Stimulated activated CD4-positive, alpha-beta T cell treated with anti-CD3 and anti-CD28 coated beads, TNF-alpha, amount 100 ng/mL, for 1 hour (primary cell): ENCODE results near the gene POU5F1.
"Not testable (repeated sequence)": the region's sequence is repeated elsewhere in the genome, so short reads cannot be mapped to it uniquely, and the experiment has no call there.

Experiments used
- DNase-seq, 3 donors: peaks; one replicate each; pipeline ENCODE4 v3.0.0-alpha.2; 2020; ENCODE audit warnings: low read depth in 3 of 3, low spot score in 1 of 3

The POU5F1 gene

GRCh38 chr6:31170600-31170881 is at the start of gene POU5F1:
TSS of gene POU5F1 (minus strand) at chr6:31170682. CDS start at chr6:31170620, 62 bp downstream.
- no peak for DNase-seq

GRCh38 chr6:31216208-31216898 is 45.9 kb upstream of the POU5F1 start:
- no peak for DNase-seq

- not testable (repeated sequence) for DNase-seq
Observed at GRCh38 chr6:31215216-31215615, 44.7 kb upstream of the POU5F1 start.

GRCh38 chr6:31214516-31214915 is 44.0 kb upstream of the POU5F1 start:
- DNase-seq = no peak

- no peak for DNase-seq
Observed at GRCh38 chr6:31210741-31211532, 40.5 kb upstream of the POU5F1 start.

GRCh38 chr6:31210123-31210522 is 39.6 kb upstream of the POU5F1 start:
- DNase-seq = no peak

GRCh38 chr6:31209137-31209536 is 38.7 kb upstream of the POU5F1 start:
- DNase-seq = no peak

DNA sequence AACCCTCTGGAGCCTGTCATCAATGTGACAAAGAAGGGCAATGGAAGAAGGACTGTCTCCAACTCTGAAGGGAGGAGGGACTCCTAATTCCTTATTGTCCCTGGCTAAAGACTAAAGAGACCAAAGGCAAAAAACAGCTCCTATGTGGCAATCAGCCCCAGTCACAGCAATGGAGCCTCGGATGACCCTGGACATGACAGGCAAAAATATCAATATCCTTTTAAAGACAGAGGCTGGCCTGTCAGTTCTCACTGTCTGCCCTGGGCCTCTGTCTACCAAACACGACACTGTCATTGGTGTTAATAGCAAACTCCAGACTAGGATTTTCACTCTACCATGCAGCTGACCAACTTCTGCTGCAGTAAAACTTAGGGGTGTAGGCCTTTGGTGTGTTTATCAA is 38.0 kb upstream of the POU5F1 start:
- DNase-seq = no peak

DNA sequence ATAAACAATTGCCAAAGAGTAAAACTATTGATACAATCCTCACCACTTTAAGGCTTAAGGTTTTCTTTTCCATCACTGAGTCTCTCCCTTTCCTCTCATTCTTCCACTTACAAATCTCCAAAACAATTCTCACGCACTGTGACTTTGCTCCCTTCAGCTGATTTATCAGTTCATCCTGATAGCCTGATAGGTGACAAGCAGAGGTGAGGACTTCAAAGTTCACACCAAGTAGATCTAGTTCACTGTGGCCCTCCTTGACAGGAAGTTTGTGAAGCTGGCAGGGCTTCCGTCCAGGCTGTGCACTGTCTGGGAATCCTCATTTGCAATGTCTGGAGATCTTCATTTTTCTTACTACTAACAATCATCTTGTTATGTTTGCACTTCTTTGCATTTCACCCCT is 35.2 kb upstream of the POU5F1 start:
- DNase-seq = no peak

- no peak for DNase-seq
Observed at GRCh38 chr6:31204751-31205145, 34.3 kb upstream of the POU5F1 start.

DNA sequence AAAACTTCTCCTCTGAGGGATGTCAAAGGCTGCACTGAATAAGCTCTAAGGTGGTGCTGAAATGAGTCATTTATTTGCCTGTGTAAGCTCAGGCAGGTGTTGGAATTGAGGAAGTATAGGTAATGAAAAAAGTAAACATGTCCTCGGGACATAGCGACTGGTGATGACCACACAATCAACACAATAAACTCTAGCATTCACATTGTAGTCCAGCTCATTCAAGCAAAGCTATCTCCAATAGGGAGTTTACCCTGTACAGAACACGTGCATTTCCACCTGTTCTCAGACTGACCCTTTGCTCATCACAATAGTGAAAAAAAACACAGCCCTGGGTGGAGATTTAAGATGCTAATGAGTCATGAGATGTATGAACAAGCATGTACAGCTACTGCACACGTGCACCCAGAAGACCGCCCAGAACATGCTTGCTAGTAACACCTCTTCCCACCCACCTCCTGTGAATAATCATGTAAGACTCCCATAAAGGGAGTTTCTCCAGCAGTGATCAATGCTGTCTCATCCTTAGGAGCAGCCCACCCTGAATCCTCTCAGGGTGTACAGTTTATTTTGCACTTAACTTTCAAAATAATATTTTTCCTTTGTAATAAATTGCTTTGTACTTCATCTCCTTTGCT is 33.0 kb upstream of the POU5F1 start:
- no peak for DNase-seq

DNA sequence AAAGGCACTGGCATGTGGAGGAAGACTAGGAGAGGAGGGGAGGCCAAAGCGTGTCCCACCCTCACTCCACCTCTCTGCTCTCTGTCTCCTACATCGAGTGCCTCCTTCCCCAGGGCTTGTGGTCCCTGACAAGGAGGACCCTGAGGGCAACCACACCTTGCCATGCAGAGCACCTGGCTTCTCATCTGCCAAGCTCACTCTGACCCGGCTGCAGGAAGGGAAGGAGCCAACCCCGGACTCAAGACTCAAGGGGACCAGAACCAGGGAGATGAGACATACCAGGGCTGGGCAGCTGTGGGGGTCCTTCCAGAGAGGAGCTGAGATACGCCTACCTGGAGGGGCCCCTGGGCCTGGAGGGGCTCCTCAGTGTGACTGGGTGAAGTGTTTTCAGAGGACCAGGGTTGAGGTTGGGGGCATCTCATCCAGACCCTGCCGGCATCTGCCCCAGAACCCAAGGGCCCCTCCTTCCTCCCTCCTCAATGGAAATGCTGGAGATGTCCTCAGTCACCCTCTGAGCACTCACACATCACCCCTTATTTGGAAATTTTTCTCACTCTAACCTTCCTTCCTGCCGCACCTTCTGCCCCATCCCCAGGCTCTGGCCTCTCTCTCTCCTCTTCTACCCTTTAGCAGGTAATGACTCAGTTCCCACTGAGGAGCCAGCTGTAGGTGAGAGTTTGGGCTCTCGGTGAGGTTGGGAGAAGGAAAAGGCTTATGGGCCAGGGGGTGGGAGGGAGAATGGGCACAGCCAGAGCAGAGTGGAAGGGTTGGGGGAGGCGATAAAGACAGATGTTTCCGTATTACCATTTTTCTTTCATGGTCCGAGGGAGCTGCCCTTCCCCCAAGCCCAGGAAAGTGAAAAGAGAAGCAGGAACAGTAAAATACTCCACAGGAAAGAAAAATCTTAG is 32.0 kb upstream of the POU5F1 start:
- DNase-seq = no peak

GRCh38 chr6:31199105-31199452 is 28.6 kb upstream of the POU5F1 start:
- DNase-seq = not testable (repeated sequence)

DNA sequence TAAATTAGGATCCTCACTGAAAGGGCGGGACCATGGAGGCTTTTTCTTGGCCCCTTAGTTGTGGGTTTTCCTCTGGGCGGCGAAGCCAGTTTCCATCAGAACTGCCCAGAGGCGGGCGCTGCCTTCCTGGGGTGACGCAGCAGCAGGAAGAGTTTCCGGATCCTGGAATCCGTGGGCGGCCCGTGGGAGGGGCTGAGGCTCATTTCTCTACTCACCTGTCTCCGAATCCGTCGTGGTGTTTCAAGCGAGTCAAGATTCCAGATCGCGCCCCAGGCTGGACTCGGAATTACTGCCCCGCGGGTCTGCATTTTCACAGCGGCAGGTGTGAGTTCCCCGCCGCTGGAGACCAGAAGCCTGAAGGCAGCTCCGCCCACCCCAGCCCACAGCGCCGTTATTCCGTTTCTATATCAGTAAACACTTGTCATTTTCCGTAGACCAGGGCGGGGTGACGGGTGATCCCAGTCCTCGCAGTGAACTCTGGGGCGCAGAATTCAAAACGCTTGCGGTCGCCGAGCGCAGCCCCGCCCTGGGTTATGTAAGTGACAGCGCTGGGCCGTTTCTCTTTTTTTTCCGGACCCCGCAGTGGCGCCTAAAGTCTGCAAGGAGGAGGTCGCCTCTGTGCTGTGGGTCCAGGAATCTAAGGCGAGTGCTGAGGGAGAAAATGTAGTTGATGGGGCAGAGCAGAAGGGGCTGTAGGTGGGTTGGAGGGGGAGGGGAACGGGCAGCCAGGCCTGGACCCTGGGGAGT is 27.2 kb upstream of the POU5F1 start:
- DNase-seq = peak; percentile 76 to 91 (median 91)

GRCh38 chr6:31196251-31197022 is 26.0 kb upstream of the POU5F1 start:
- not testable (repeated sequence) for DNase-seq

GRCh38 chr6:31195308-31195979 is 25.0 kb upstream of the POU5F1 start:
- DNase-seq = not testable (repeated sequence)

- no peak for DNase-seq
Observed at GRCh38 chr6:31194061-31194834, 23.8 kb upstream of the POU5F1 start.

GRCh38 chr6:31193206-31193605 is 22.7 kb upstream of the POU5F1 start:
- DNase-seq = no peak
